HEK293 (cell line): Measurements from ENCODE around the gene MAMDC2.

Experiments
- CTCF ChIA-PET: fragments of 350-600 bp; formaldehyde crosslinking; extraction: SDS; loops from one replicate; lab custom pipeline; 2021; ENCODE audit warnings: antibody characterized with exemption; lab: Yijun Ruan, JAX
- POLR2A ChIA-PET: fragments of 300-600 bp; formaldehyde crosslinking; extraction: SDS; loops from one replicate; lab custom pipeline; 2020; ENCODE audit warnings: antibody characterized with exemption, inconsistent platforms; lab: Yijun Ruan, JAX
- H3K27ac ChIP-seq: fragments of 200-500 bp; sonication (Bioruptor generic); 2 replicates; pipeline ENCODE4 v1.5.1; 2014; ENCODE audit warnings: low read depth, low read length, control low read depth, inconsistent platforms; ENCODE audit errors: extremely low read depth
- H3K36me3 ChIP-seq, 2 experiments: fragments of 200-500 bp in 1 of 2; sonication (Bioruptor generic) in 1 of 2; 1 replicate in 1 of 2; 2 replicates in 1 of 2; pipeline ENCODE4 v1.5.1; 2014 to 2017; ENCODE audit warnings: inconsistent platforms in 2 of 2, low read length in 2 of 2; ENCODE audit not compliant: control insufficient read depth in 2 of 2, insufficient read depth in 1 of 2
- H3K4me1 ChIP-seq: fragments of 200-500 bp; sonication (Bioruptor generic); 2 replicates; pipeline ENCODE4 v1.5.1; 2014; ENCODE audit warnings: mild to moderate bottlenecking, low read length, inconsistent platforms; ENCODE audit not compliant: control insufficient read depth, insufficient read depth
- H3K4me3 ChIP-seq: 2 replicates; pipeline ENCODE4 v1.5.1; 2011; ENCODE audit warnings: low read depth, mild to moderate bottlenecking, control low read depth, low read length, moderate library complexity
- H3K9me3 ChIP-seq: fragments of 200-500 bp; sonication (Bioruptor generic); 2 replicates; pipeline ENCODE4 v1.5.1; 2014; ENCODE audit warnings: low read depth, low read length, inconsistent platforms; ENCODE audit not compliant: control insufficient read depth, insufficient read depth
- FEZF1 ChIP-seq: fragments of 450-650 bp; formaldehyde crosslinking; IDR thresholded peaks from 2 replicates; pipeline ENCODE4 v1.5.1; 2016; ENCODE audit warnings: missing biosample characterization, missing genetic modification characterization
- HOXA7 ChIP-seq: sonication (generic); formaldehyde crosslinking; IDR thresholded peaks from 2 replicates; pipeline ENCODE4 v1.8.1; 2022; ENCODE audit warnings: missing genetic modification reagents, borderline replicate concordance
- SCRT2 ChIP-seq: fragments of 450-650 bp; formaldehyde crosslinking; IDR thresholded peaks from 2 replicates; pipeline ENCODE4 v1.5.1; 2016; ENCODE audit warnings: missing biosample characterization, missing genetic modification characterization
- SP2 ChIP-seq: fragments of 450-650 bp; formaldehyde crosslinking; IDR thresholded peaks from 2 replicates; pipeline ENCODE4 v1.5.1; 2016; ENCODE audit warnings: missing biosample characterization, missing genetic modification characterization
- ZFHX2 ChIP-seq: fragments of 450-650 bp; formaldehyde crosslinking; conservative IDR thresholded peaks from 2 replicates; pipeline ENCODE4 v1.5.1; 2016; ENCODE audit warnings: missing biosample characterization, missing genetic modification characterization
- ZFP3 ChIP-seq: fragments of 450-650 bp; formaldehyde crosslinking; IDR thresholded peaks from 2 replicates; pipeline ENCODE4 v1.5.1; 2016; ENCODE audit warnings: low read depth, missing biosample characterization, missing genetic modification characterization
- ZFP41 ChIP-seq: fragments of 450-650 bp; formaldehyde crosslinking; IDR thresholded peaks from 2 replicates; pipeline ENCODE4 v1.5.1; 2016; ENCODE audit warnings: missing biosample characterization, missing genetic modification characterization, borderline replicate concordance
- ZFP69B ChIP-seq: fragments of 450-650 bp; formaldehyde crosslinking; IDR thresholded peaks from 2 replicates; pipeline ENCODE4 v1.5.1; 2016; ENCODE audit warnings: missing biosample characterization, missing genetic modification characterization
- ZNF121 ChIP-seq: fragments of 450-650 bp; formaldehyde crosslinking; IDR thresholded peaks from 2 replicates; pipeline ENCODE4 v1.5.1; 2016; ENCODE audit warnings: missing biosample characterization, missing genetic modification characterization
- ZNF184 ChIP-seq: fragments of 450-650 bp; IDR thresholded peaks from 2 replicates; pipeline ENCODE4 v1.5.1; 2018; ENCODE audit warnings: missing biosample characterization, mild to moderate bottlenecking, missing genetic modification characterization
- ZNF341 ChIP-seq: fragments of 450-650 bp; formaldehyde crosslinking; IDR thresholded peaks from 2 replicates; pipeline ENCODE4; 2016; ENCODE audit warnings: low read depth, missing biosample characterization, missing genetic modification characterization
- ZNF350 ChIP-seq: fragments of 450-650 bp; formaldehyde crosslinking; IDR thresholded peaks from 2 replicates; pipeline ENCODE4 v1.5.0; 2017; ENCODE audit warnings: missing biosample characterization, mild to moderate bottlenecking, missing genetic modification characterization
- ZNF391 ChIP-seq: fragments of 450-650 bp; formaldehyde crosslinking; IDR thresholded peaks from 2 replicates; pipeline ENCODE4 v1.5.1; 2016; ENCODE audit warnings: low read depth, missing biosample characterization, missing genetic modification characterization, borderline replicate concordance
- ZNF510 ChIP-seq: fragments of 450-650 bp; formaldehyde crosslinking; IDR thresholded peaks from 2 replicates; pipeline ENCODE4 v1.5.1; 2018; ENCODE audit warnings: mild to moderate bottlenecking, missing genetic modification characterization, missing biosample characterization; ENCODE audit not compliant: insufficient replicate concordance
- ZNF521 ChIP-seq: fragments of 450-650 bp; formaldehyde crosslinking; IDR thresholded peaks from 2 replicates; pipeline ENCODE4 v1.5.1; 2017; ENCODE audit warnings: missing biosample characterization, mild to moderate bottlenecking, missing genetic modification characterization
- ZNF580 ChIP-seq: fragments of 450-650 bp; formaldehyde crosslinking; IDR thresholded peaks from 2 replicates; pipeline ENCODE4 v1.5.1; 2016; ENCODE audit warnings: missing biosample characterization, missing genetic modification characterization
- ZNF596 ChIP-seq: fragments of 450-650 bp; IDR thresholded peaks from 2 replicates; pipeline ENCODE4 v1.5.0; 2018; ENCODE audit warnings: missing biosample characterization, mild to moderate bottlenecking, missing genetic modification characterization, moderate library complexity
- ZNF610 ChIP-seq: fragments of 450-650 bp; formaldehyde crosslinking; IDR thresholded peaks from 2 replicates; pipeline ENCODE4 v1.5.1; 2016; ENCODE audit warnings: missing biosample characterization, missing genetic modification characterization, borderline replicate concordance
- ZNF621 ChIP-seq: fragments of 450-650 bp; formaldehyde crosslinking; IDR thresholded peaks from 2 replicates; pipeline ENCODE4 v1.5.1; 2017; ENCODE audit warnings: missing biosample characterization, missing genetic modification characterization
- ZNF639 ChIP-seq: fragments of 450-650 bp; formaldehyde crosslinking; IDR thresholded peaks from 2 replicates; pipeline ENCODE4 v1.5.1; 2016; ENCODE audit warnings: missing biosample characterization, missing genetic modification characterization
- ZNF654 ChIP-seq: fragments of 450-650 bp; formaldehyde crosslinking; IDR thresholded peaks from 2 replicates; pipeline ENCODE4 v1.5.1; 2016; ENCODE audit warnings: low read depth, missing biosample characterization, missing genetic modification characterization
- TF ChIP-seq, protein P1 (sequence below): fragments of 450-650 bp; formaldehyde crosslinking; IDR thresholded peaks from 2 replicates; pipeline ENCODE4 v1.5.1; 2016; ENCODE audit warnings: missing biosample characterization, missing genetic modification characterization
- TF ChIP-seq, protein P2 (sequence below): fragments of 450-650 bp; formaldehyde crosslinking; IDR thresholded peaks from 2 replicates; pipeline ENCODE4 v1.5.1; 2016; ENCODE audit warnings: missing biosample characterization, missing genetic modification characterization, borderline replicate concordance
- TF ChIP-seq, protein P3 (sequence below): fragments of 450-650 bp; formaldehyde crosslinking; IDR thresholded peaks from 2 replicates; pipeline ENCODE4 v1.5.1; 2016; ENCODE audit warnings: missing biosample characterization, missing genetic modification characterization

Gene MAMDC2

DNA sequence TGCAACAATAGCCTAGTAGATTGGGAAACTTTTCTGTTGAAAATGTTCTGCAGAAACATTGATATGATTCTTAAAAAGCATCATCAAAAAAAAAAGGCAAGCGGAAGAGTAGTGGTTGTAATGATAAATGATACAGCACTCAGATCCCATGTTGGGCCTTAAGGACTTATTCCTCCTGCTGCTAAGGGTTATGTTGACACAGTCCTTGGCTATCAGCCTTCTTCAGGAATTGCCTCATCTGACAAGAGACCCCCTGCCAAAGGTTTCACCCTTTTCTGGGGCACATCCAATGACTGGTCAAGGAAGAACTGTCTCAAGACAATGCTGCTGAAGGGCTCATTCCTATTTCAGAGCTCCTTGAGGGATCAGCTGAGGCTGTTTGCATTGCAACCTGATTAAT is 44.3 kb upstream of the MAMDC2 start:
- ChIA-PET CTCF (no interaction called here), POLR2A (no interaction called here)
- Histone ChIP-seq H3K4me3 (no peak overlapping the region), H3K9me3 (no peaks in the 10 kb centered on the region), H3K4me1 (no peaks in the 10 kb centered on the region), H3K27ac (no peak overlapping the region), H3K36me3 (no peaks in the 10 kb centered on the region)
- TF ChIP-seq ZNF521 (tag by site-specific recombination) (no peak), ZNF121 (tag by site-specific recombination) (no peak), ZFP69B (no peak), ZNF580 (no peak), ZNF610 (tag by site-specific recombination) (no peak), ZFP41 (tag by site-specific recombination) (no peak), ZFP3 (tag by site-specific recombination) (no peak), ZNF510 (tag by site-specific recombination) (no peak)
- TF ChIP-seq, protein P1, sequence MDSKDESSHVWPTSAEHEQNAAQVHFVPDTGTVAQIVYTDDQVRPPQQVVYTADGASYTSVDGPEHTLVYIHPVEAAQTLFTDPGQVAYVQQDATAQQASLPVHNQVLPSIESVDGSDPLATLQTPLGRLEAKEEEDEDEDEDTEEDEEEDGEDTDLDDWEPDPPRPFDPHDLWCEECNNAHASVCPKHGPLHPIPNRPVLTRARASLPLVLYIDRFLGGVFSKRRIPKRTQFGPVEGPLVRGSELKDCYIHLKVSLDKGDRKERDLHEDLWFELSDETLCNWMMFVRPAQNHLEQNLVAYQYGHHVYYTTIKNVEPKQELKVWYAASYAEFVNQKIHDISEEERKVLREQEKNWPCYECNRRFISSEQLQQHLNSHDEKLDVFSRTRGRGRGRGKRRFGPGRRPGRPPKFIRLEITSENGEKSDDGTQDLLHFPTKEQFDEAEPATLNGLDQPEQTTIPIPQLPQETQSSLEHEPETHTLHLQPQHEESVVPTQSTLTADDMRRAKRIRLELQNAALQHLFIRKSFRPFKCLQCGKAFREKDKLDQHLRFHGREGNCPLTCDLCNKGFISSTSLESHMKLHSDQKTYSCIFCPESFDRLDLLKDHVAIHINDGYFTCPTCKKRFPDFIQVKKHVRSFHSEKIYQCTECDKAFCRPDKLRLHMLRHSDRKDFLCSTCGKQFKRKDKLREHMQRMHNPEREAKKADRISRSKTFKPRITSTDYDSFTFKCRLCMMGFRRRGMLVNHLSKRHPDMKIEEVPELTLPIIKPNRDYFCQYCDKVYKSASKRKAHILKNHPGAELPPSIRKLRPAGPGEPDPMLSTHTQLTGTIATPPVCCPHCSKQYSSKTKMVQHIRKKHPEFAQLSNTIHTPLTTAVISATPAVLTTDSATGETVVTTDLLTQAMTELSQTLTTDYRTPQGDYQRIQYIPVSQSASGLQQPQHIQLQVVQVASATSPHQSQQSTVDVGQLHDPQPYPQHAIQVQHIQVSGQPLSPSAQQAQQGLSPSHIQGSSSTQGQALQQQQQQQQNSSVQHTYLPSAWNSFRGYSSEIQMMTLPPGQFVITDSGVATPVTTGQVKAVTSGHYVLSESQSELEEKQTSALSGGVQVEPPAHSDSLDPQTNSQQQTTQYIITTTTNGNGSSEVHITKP: no peak

DNA sequence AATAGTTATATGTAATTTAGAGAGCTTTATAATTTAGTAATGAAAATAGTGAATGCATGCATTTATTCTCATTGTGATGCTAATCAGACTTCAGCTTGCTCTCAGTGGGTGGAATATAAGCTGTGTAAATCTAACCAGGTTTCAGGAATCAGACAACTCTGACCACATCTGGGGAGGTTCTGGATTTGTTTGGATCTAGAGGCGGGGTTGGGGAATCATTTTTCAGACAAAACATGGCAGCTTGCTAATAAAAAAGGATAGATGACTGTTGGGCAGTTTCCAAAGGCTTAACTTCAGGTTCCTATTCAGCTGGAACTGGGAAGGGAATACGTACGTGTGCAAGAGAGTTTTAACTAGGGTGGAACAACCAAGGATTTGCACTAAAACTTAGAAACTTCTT is 43.2 kb upstream of the MAMDC2 start:
- no peaks in the 10 kb centered on the region for H3K4me1 ChIP-seq
- TF ChIP-seq ZNF341 (tag by site-specific recombination) (no peak), SP2 (no peak), ZNF654 (tag by site-specific recombination) (no peak), ZNF391 (no peak), ZFHX2 (tag by site-specific recombination) (no peak), SCRT2 (tag by site-specific recombination) (no peak), ZNF184 (no peak), ZNF510 (tag by site-specific recombination) (no peak), ZNF639 (no peak), FEZF1 (tag by site-specific recombination) (no peak), ZNF621 (tag by site-specific recombination) (no peak), ZNF350 (tag by site-specific recombination) (no peak), ZFP3 (tag by site-specific recombination) (no peak), ZNF596 (tag by site-specific recombination) (no peak), HOXA7 (CRISPR knock-in tag) (no peak)
- TF ChIP-seq, protein P2, sequence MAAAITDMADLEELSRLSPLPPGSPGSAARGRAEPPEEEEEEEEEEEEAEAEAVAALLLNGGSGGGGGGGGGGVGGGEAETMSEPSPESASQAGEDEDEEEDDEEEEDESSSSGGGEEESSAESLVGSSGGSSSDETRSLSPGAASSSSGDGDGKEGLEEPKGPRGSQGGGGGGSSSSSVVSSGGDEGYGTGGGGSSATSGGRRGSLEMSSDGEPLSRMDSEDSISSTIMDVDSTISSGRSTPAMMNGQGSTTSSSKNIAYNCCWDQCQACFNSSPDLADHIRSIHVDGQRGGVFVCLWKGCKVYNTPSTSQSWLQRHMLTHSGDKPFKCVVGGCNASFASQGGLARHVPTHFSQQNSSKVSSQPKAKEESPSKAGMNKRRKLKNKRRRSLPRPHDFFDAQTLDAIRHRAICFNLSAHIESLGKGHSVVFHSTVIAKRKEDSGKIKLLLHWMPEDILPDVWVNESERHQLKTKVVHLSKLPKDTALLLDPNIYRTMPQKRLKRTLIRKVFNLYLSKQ (tag by site-specific recombination): no peak
- TF ChIP-seq, protein P3, sequence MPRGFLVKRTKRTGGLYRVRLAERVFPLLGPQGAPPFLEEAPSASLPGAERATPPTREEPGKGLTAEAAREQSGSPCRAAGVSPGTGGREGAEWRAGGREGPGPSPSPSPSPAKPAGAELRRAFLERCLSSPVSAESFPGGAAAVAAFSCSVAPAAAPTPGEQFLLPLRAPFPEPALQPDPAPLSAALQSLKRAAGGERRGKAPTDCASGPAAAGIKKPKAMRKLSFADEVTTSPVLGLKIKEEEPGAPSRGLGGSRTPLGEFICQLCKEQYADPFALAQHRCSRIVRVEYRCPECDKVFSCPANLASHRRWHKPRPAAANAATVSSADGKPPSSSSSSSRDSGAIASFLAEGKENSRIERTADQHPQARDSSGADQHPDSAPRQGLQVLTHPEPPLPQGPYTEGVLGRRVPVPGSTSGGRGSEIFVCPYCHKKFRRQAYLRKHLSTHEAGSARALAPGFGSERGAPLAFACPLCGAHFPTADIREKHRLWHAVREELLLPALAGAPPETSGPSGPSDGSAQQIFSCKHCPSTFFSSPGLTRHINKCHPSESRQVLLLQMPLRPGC (tag by site-specific recombination): no peak
- ChIA-PET CTCF (interaction anchor here (1.3 to 1.7 kb wide), 2 partner anchors 111 to 113 kb away, joined by 3 to 4 read pairs; no protein-coding TSS in a partner anchor), POLR2A (interaction anchor here (0.6 kb wide), 1 partner anchor 44 kb away, joined by 3 read pairs; no protein-coding TSS in a partner anchor)
- no peak overlapping the region for H3K4me3 ChIP-seq
- no peak overlapping the region for H3K27ac ChIP-seq
- no peaks in the 10 kb centered on the region for H3K9me3 ChIP-seq
- H3K36me3 ChIP-seq: no peaks in the 10 kb centered on the region
